Measurements from ENCODE around the gene KRT14. TPM values are rescaled to one million over a fixed set of nuclear protein-coding genes. Genes with fewer than 3 reads are reported as not detected.
"Not testable (repeated sequence)": the region's sequence is repeated elsewhere in the genome, so short reads cannot be mapped to it uniquely, and the experiment has no call there.

KRT14 gene
- total and polyA plus RNA-seq, 5 experiments from 2014 or later, result not detected

- ATAC-seq, H3K9me3 Mint-ChIP-seq, H3K4me1 Mint-ChIP-seq, POLR2A ChIA-PET, DNase-seq, H3K36me3 Mint-ChIP-seq, H3K27ac Mint-ChIP-seq: not testable (repeated sequence)
- peaks cover 0 to 13% (median 2%) of the 10 kb centered on the region in 5 donors for H3K27me3 Mint-ChIP-seq
- H3K4me3 Mint-ChIP-seq, result peak overlapping the region in 1 of 10 donors; percentile 1
These were observed 33.4 kb upstream of the KRT14 start for GRCh38 chr17:41619927-41620582.

- peak in 1 of 10 donors; percentile 51 for DNase-seq
- no peak for ATAC-seq
- Mint-ChIP-seq H3K27me3 (peaks cover 0 to 16% (median 2%) of the 10 kb centered on the region in 5 donors), H3K27ac (no peak overlapping the region), H3K36me3 (no peaks in the 10 kb centered on the region), H3K4me3 (no peak overlapping the region), H3K4me1 (no peaks in the 10 kb centered on the region), H3K9me3 (no peaks in the 10 kb centered on the region)
- POLR2A ChIA-PET, result no interaction called here
These were observed 32.6 kb upstream of the KRT14 start for GRCh38 chr17:41619036-41619926.

- H3K36me3 Mint-ChIP-seq, result no peaks in the 10 kb centered on the region
- peaks cover 0 to 1% (median 0%) of the 10 kb centered on the region in 4 donors for H3K4me1 Mint-ChIP-seq
- DNase-seq (peak in 1 of 10 donors; percentile 42), ATAC-seq (no peak)
- peaks cover 0 to 18% (median 2%) of the 10 kb centered on the region in 5 donors for H3K27me3 Mint-ChIP-seq
- H3K27ac Mint-ChIP-seq, result no peak overlapping the region
- H3K9me3 Mint-ChIP-seq, result no peaks in the 10 kb centered on the region
- H3K4me3 Mint-ChIP-seq, result no peak overlapping the region
- POLR2A ChIA-PET, result no interaction called here
These were observed 31.8 kb upstream of the KRT14 start for GRCh38 chr17:41618341-41619035.

- no peak overlapping the region for H3K4me3 Mint-ChIP-seq
- POLR2A ChIA-PET, result no interaction called here
These were observed 31.0 kb upstream of the KRT14 start for GRCh38 chr17:41617698-41618097.

GRCh38 chr17:41617136-41617535 is 30.4 kb upstream of the KRT14 start:
- ATAC-seq (no peak), DNase-seq (peak in 1 of 10 donors; percentile 52)
- H3K27me3 Mint-ChIP-seq, result peaks cover 0 to 17% (median 3%) of the 10 kb centered on the region in 5 donors
- no peaks in the 10 kb centered on the region for H3K9me3 Mint-ChIP-seq
- no peaks in the 10 kb centered on the region for H3K36me3 Mint-ChIP-seq
- peaks cover 0 to 1% (median 0%) of the 10 kb centered on the region in 4 donors for H3K4me1 Mint-ChIP-seq
- H3K27ac Mint-ChIP-seq, result no peak overlapping the region
- POLR2A ChIA-PET, result no interaction called here
- no peak overlapping the region for H3K4me3 Mint-ChIP-seq

More at GRCh38 chr17:41617698-41618097, 31.0 kb upstream of the KRT14 start:
- Mint-ChIP-seq H3K36me3 (no peaks in the 10 kb centered on the region), H3K27me3 (peaks cover 0 to 18% (median 3%) of the 10 kb centered on the region in 5 donors), H3K27ac (no peak overlapping the region), H3K4me1 (peaks cover 0 to 1% (median 0%) of the 10 kb centered on the region in 4 donors), H3K9me3 (no peaks in the 10 kb centered on the region)
- DNase-seq (peak in 1 of 10 donors; percentile 38), ATAC-seq (no peak)

- H3K36me3 Mint-ChIP-seq, H3K27ac Mint-ChIP-seq, H3K4me3 Mint-ChIP-seq, ATAC-seq, H3K9me3 Mint-ChIP-seq, POLR2A ChIA-PET, H3K4me1 Mint-ChIP-seq: not testable (repeated sequence)
- peaks cover 0 to 17% (median 3%) of the 10 kb centered on the region in 5 donors for H3K27me3 Mint-ChIP-seq
- DNase-seq, result peak in 1 of 10 donors; percentile 28
These were observed 29.8 kb upstream of the KRT14 start for GRCh38 chr17:41616486-41616885.

GRCh38 chr17:41615454-41615853 is 28.8 kb upstream of the KRT14 start:
- no peaks in the 10 kb centered on the region for H3K9me3 Mint-ChIP-seq
- H3K4me3 Mint-ChIP-seq, result no peak overlapping the region
- DNase-seq (peak in 1 of 10 donors; percentile 42), ATAC-seq (no peak)
- peaks cover 0 to 24% (median 8%) of the 10 kb centered on the region in 5 donors for H3K27me3 Mint-ChIP-seq
- H3K27ac Mint-ChIP-seq, result no peak overlapping the region
- H3K4me1 Mint-ChIP-seq, result peaks cover 0 to 1% (median 0%) of the 10 kb centered on the region in 4 donors
- H3K36me3 Mint-ChIP-seq, result no peaks in the 10 kb centered on the region
- POLR2A ChIA-PET, result no interaction called here

- H3K4me1 Mint-ChIP-seq, H3K27ac Mint-ChIP-seq, DNase-seq, H3K36me3 Mint-ChIP-seq, POLR2A ChIA-PET, H3K9me3 Mint-ChIP-seq, ATAC-seq, H3K4me3 Mint-ChIP-seq: not testable (repeated sequence)
- peaks cover 0 to 30% (median 13%) of the 10 kb centered on the region in 5 donors for H3K27me3 Mint-ChIP-seq
These were observed 28.1 kb upstream of the KRT14 start for GRCh38 chr17:41614767-41615166.

- ATAC-seq, result no peak
- peaks cover 1 to 33% (median 16%) of the 10 kb centered on the region in 5 donors for H3K27me3 Mint-ChIP-seq
- no peak overlapping the region for H3K27ac Mint-ChIP-seq
- H3K36me3 Mint-ChIP-seq, result no peaks in the 10 kb centered on the region
- DNase-seq, result peak in 1 of 10 donors; percentile 41
- peaks cover 0 to 1% (median 0%) of the 10 kb centered on the region in 4 donors for H3K4me1 Mint-ChIP-seq
- H3K9me3 Mint-ChIP-seq, result peaks cover 0 to under 1% (median 0%) of the 10 kb centered on the region in 9 donors
- POLR2A ChIA-PET, result no interaction called here
- no peak overlapping the region for H3K4me3 Mint-ChIP-seq
These were observed 27.4 kb upstream of the KRT14 start for GRCh38 chr17:41614098-41614497.

- Mint-ChIP-seq H3K4me1 (peaks cover 0 to 1% (median 0%) of the 10 kb centered on the region in 4 donors), H3K9me3 (peaks cover 0 to 5% (median 0%) of the 10 kb centered on the region in 9 donors), H3K27ac (no peak overlapping the region), H3K4me3 (no peak overlapping the region), H3K36me3 (no peaks in the 10 kb centered on the region), H3K27me3 (peaks cover 5 to 33% (median 18%) of the 10 kb centered on the region in 5 donors)
- POLR2A ChIA-PET, result no interaction called here
- ATAC-seq (no peak), DNase-seq (peak in 1 of 10 donors; percentile 28)
These were observed 26.8 kb upstream of the KRT14 start for GRCh38 chr17:41613277-41614082.

- H3K9me3 Mint-ChIP-seq, H3K36me3 Mint-ChIP-seq, ATAC-seq, H3K4me1 Mint-ChIP-seq, POLR2A ChIA-PET, H3K27ac Mint-ChIP-seq: not testable (repeated sequence)
- DNase-seq, result peak in 1 of 10 donors; percentile 42
- peaks cover 5 to 34% (median 18%) of the 10 kb centered on the region in 5 donors for H3K27me3 Mint-ChIP-seq
- H3K4me3 Mint-ChIP-seq, result peak within 1 kb of the TSS in 1 of 10 donors; percentile 58
These were observed 25.9 kb upstream of the KRT14 start, which contains the start of gene KRT16 for GRCh38 chr17:41612376-41613160. Gene KRT16 (minus strand): TSS chr17:41612767. CDS start chr17:41612688, 79 bp downstream.

Measured in naive thymus-derived CD8-positive, alpha-beta T cell (primary cell).